ENCODE data around the gene MMP20.

The MMP20 gene

GRCh38 chr11:102592131-102592530, 33.0 kb downstream of the MMP20 start:
- DNase-seq (ENCODE audit: low read depth): no peak

GRCh38 chr11:102591160-102591718, 33.9 kb downstream of the MMP20 start:
- no peak for DNase-seq (ENCODE audit: low read depth)

GRCh38 chr11:102590276-102591049, 34.7 kb downstream of the MMP20 start:
- DNase-seq (ENCODE audit: low read depth): no peak

- DNase-seq (ENCODE audit: low read depth): no peak
Observed at GRCh38 chr11:102589047-102589459, 36.1 kb downstream of the MMP20 start.

- no peak for DNase-seq (ENCODE audit: low read depth)
Observed at GRCh38 chr11:102587722-102588121, 37.4 kb downstream of the MMP20 start.

- no peak for DNase-seq (ENCODE audit: low read depth)
Observed at GRCh38 chr11:102583141-102583873, 41.8 kb downstream of the MMP20 start.

- DNase-seq (ENCODE audit: low read depth): no peak
Observed at GRCh38 chr11:102582140-102582539, 43.0 kb downstream of the MMP20 start.

GRCh38 chr11:102581066-102581465, 44.1 kb downstream of the MMP20 start:
- DNase-seq (ENCODE audit: low read depth): no peak

GRCh38 chr11:102580185-102580951, 44.8 kb downstream of the MMP20 start:
- no peak for DNase-seq (ENCODE audit: low read depth)

GRCh38 chr11:102577723-102578122, 47.4 kb downstream of the MMP20 start:
- no peak for DNase-seq (ENCODE audit: low read depth)

GRCh38 chr11:102577182-102577581, 48.0 kb downstream of the MMP20 start:
- DNase-seq (ENCODE audit: low read depth): no peak

- DNase-seq (ENCODE audit: low read depth): no peak
Observed at GRCh38 chr11:102576350-102576749, 48.8 kb downstream of the MMP20 start.

- DNase-seq (ENCODE audit: low read depth): no peak
Observed at GRCh38 chr11:102575012-102575411, 50.1 kb downstream of the MMP20 start.

GRCh38 chr11:102573851-102574250, 51.3 kb downstream of the MMP20 start:
- no peak for DNase-seq (ENCODE audit: low read depth)

- no peak for DNase-seq (ENCODE audit: low read depth)
Observed at GRCh38 chr11:102572554-102573220, 52.4 kb downstream of the MMP20 start.

- no peak for DNase-seq (ENCODE audit: low read depth)
Observed at GRCh38 chr11:102568851-102569250, 56.3 kb downstream of the MMP20 start.

GRCh38 chr11:102566112-102566511, 59.0 kb downstream of the MMP20 start:
- DNase-seq (ENCODE audit: low read depth): no peak

GRCh38 chr11:102564110-102564509, 61.0 kb downstream of the MMP20 start:
- DNase-seq (ENCODE audit: low read depth): no peak

- no peak for DNase-seq (ENCODE audit: low read depth)
Observed at GRCh38 chr11:102561636-102562035, 63.5 kb downstream of the MMP20 start.

GRCh38 chr11:102560555-102561011, 64.5 kb downstream of the MMP20 start:
- no peak for DNase-seq (ENCODE audit: low read depth)

GRCh38 chr11:102559839-102560238, 65.3 kb downstream of the MMP20 start:
- no peak for DNase-seq (ENCODE audit: low read depth)

GRCh38 chr11:102555091-102555490, 70.0 kb downstream of the MMP20 start:
- no peak for DNase-seq (ENCODE audit: low read depth)

Measured in T-helper 22 cell (primary cell).